Endothelial cell of umbilical vein (primary cell): ENCODE data around the gene SMARCAL1. TPM values are rescaled to one million over a fixed set of nuclear protein-coding genes. Genes with fewer than 3 reads are reported as not detected.
A peak's percentile ranks its signal among the peaks of the same experiment; 100 is the strongest.

Source experiments
- BruUV-seq: library from RNA; stranded (reverse); fragments of 400-500 nt; replicated peaks from 2 replicates; lab custom pipeline; 2021; lab: Mats Ljungman, UMichigan
- CTCF ChIA-PET: fragments of 300-600, 350-600 bp; sonication (Branson Sonifier 250); formaldehyde crosslinking; loops from one replicate; lab custom pipeline; 2021; ENCODE audit warnings: antibody characterized with exemption, inconsistent platforms; lab: Charles Lee
- POLR2A ChIA-PET: fragments of 300-600, 350-600 bp; sonication (Branson Sonifier 250); formaldehyde crosslinking; loops from one replicate; lab custom pipeline; 2021; ENCODE audit warnings: antibody characterized with exemption, inconsistent platforms; lab: Charles Lee
- DNase-seq: peaks from one replicate; pipeline ENCODE4 v3.0.0-alpha.2; 2011; ENCODE audit warnings: low read depth, low spot score
- FAIRE-seq: peaks from 2 replicates; lab custom pipeline; 2011; peaks lifted over from hg19 to GRCh38; lab: Jason Lieb, UNC
- H2AFZ ChIP-seq: 2 replicates; pipeline ENCODE4 v1.6.0; 2012; ENCODE audit warnings: low read depth, low read length, control low read depth, inconsistent platforms
- H3K27ac ChIP-seq: 2 replicates; pipeline ENCODE4 v1.5.1; 2011; ENCODE audit warnings: low read depth, mild to moderate bottlenecking, control low read depth, low read length, moderate library complexity; ENCODE audit not compliant: insufficient read depth
- H3K27me3 ChIP-seq, 2 experiments: 2 replicates each; pipeline versions ENCODE4 v1.6.0 to v1.6.1; 2011; ENCODE audit warnings: low read length in 2 of 2, mixed read lengths in 1 of 2; ENCODE audit not compliant: control insufficient read depth in 2 of 2, insufficient read depth in 2 of 2
- H3K36me3 ChIP-seq, 2 experiments: 2 replicates in 1 of 2; 3 replicates in 1 of 2; pipeline ENCODE4 v1.5.1; 2011; ENCODE audit warnings: low read length in 2 of 2, mild to moderate bottlenecking in 1 of 2, moderate library complexity in 1 of 2; ENCODE audit not compliant: control insufficient read depth in 2 of 2, insufficient read depth in 2 of 2; ENCODE audit errors: extremely low read depth in 1 of 2
- H3K4me1 ChIP-seq: 3 replicates; pipeline ENCODE4 v1.5.1; 2011; ENCODE audit warnings: mild to moderate bottlenecking, low read length; ENCODE audit not compliant: control insufficient read depth, insufficient read depth; ENCODE audit errors: extremely low read depth
- H3K4me2 ChIP-seq: 2 replicates; pipeline ENCODE4 v1.6.1; 2011; ENCODE audit warnings: low read length, control low read depth, mixed read lengths; ENCODE audit not compliant: insufficient read depth
- H3K4me3 ChIP-seq, 3 experiments: fragments of 200-600 bp in 1 of 3; sonication (generic), shearing (Covaris generic) in 1 of 3; replicated peaks in 1 of 3; 2 replicates each; pipeline ENCODE4 v1.5.1; 2011 to 2016; ENCODE audit warnings: control low read depth in 3 of 3, low read length in 3 of 3, mild to moderate bottlenecking in 2 of 3, inconsistent platforms in 1 of 3, low read depth in 1 of 3, moderate library complexity in 1 of 3; ENCODE audit not compliant: insufficient read depth in 1 of 3
- H3K79me2 ChIP-seq: 2 replicates; pipeline ENCODE4 v1.6.0; 2012; ENCODE audit warnings: low read length, inconsistent platforms; ENCODE audit not compliant: control insufficient read depth, insufficient read depth
- H3K9ac ChIP-seq: replicated peaks from 2 replicates; pipeline ENCODE3; 2011; ENCODE audit warnings: low read length, control low read depth; ENCODE audit not compliant: insufficient read depth; ENCODE audit errors: extremely low read depth
- H3K9me1 ChIP-seq: replicated peaks from 3 replicates; pipeline ENCODE4 v1.6.0; 2011; ENCODE audit warnings: mild to moderate bottlenecking, low read length; ENCODE audit not compliant: control insufficient read depth, insufficient read depth; ENCODE audit errors: extremely low read depth
- H3K9me3 ChIP-seq: replicated peaks from 2 replicates; pipeline ENCODE4 v1.5.1; 2012; ENCODE audit warnings: low read length, inconsistent platforms; ENCODE audit not compliant: control insufficient read depth, insufficient read depth
- H4K20me1 ChIP-seq: replicated peaks from 2 replicates; pipeline ENCODE3; 2011; ENCODE audit warnings: mild to moderate bottlenecking, low read length; ENCODE audit not compliant: control insufficient read depth, insufficient read depth; ENCODE audit errors: extremely low read depth
- EZH2 ChIP-seq: IDR thresholded peaks from 2 replicates; pipeline ENCODE4 v1.6.1; 2012; ENCODE audit warnings: borderline replicate concordance, low read depth, mild to moderate bottlenecking, moderate library complexity, low read length, inconsistent platforms; ENCODE audit not compliant: severe bottlenecking
- FOS ChIP-seq: IDR thresholded peaks from 2 replicates; pipeline ENCODE4 v1.6.1; 2011; ENCODE audit warnings: mild to moderate bottlenecking, low read length, moderate library complexity, borderline replicate concordance; ENCODE audit not compliant: insufficient read depth
- GATA2 ChIP-seq: IDR thresholded peaks from 2 replicates; pipeline ENCODE4 v1.7.0; 2011; ENCODE audit warnings: low read depth, mild to moderate bottlenecking, moderate library complexity, mixed read lengths, low read length; ENCODE audit not compliant: insufficient read length, insufficient read depth
- JUN ChIP-seq: IDR thresholded peaks from 2 replicates; pipeline ENCODE4 v1.6.1; 2011; ENCODE audit warnings: borderline replicate concordance, low read depth; ENCODE audit not compliant: insufficient read length, insufficient read depth
- MYC ChIP-seq: IDR thresholded peaks from one replicate; pipeline ENCODE4 v1.6.1; 2011; ENCODE audit warnings: mild to moderate bottlenecking, low read depth, low read length
- POLR2A ChIP-seq: IDR thresholded peaks from 2 replicates; pipeline ENCODE4 v1.6.1; 2012; ENCODE audit warnings: low read depth, mild to moderate bottlenecking, control low read depth, low read length
- POLR2AphosphoS5 ChIP-seq: IDR thresholded peaks from 2 replicates; pipeline ENCODE4 v1.6.1; 2012; ENCODE audit warnings: low read depth, mild to moderate bottlenecking, control low read depth, low read length, moderate library complexity; ENCODE audit not compliant: insufficient read depth
- dilution Hi-C: fragments of 300-500 bp; cut with MboI; formaldehyde crosslinking; loops from one replicate; pipeline ENCODE4 v1.15.0; 2019; ENCODE audit warnings: low sequenced_read_pairs; ENCODE audit not compliant: extremely low pct_ligation_motif_present
- intact Hi-C: fragments of 100-400 bp; cut with micrococcal nuclease; formaldehyde crosslinking; loops from one replicate; pipeline ENCODE4 v1.10.0; 2022
- polyA plus RNA-seq, 4 experiments: library from polyadenylated mRNA; depleted of rRNA in 3 of 4; stranded (reverse) in 3 of 4; unstranded in 1 of 4; fragments of >200 nt; gene quantifications; 2 replicates each; pipeline versions ENCODE4 v1.2.1 to v1.2.3, GENCODE V29; 2011 to 2012; ENCODE audit warnings: missing spikeins in 1 of 4
- total RNA-seq: library from RNA; stranded (reverse); gene quantifications from 2 replicates; pipeline ENCODE4 v1.2.3, GENCODE V29; 2021
- TF ChIP-seq, protein P1 (sequence below): IDR thresholded peaks from 2 replicates; pipeline ENCODE4 v1.6.1; 2011; ENCODE audit not compliant: insufficient read depth, insufficient read length
- TF ChIP-seq, protein P2 (sequence below), 2 donors: IDR thresholded peaks; 1 replicate in 1 of 2; 2 replicates in 1 of 2; pipeline ENCODE4 v1.5.1; 2011; ENCODE audit warnings: low read length in 2 of 2, mild to moderate bottlenecking in 2 of 2, moderate library complexity in 2 of 2, control low read depth in 1 of 2, inconsistent platforms in 1 of 2, low read depth in 1 of 2; ENCODE audit not compliant: insufficient read depth in 1 of 2; ENCODE audit errors: extremely low read depth in 1 of 2

The SMARCAL1 gene
- total and polyA plus RNA-seq, 2 donors (not counting 3 experiments of a cell fraction or from before 2014, with no cell fraction given) = 25.4 to 30.7 TPM

DNA sequence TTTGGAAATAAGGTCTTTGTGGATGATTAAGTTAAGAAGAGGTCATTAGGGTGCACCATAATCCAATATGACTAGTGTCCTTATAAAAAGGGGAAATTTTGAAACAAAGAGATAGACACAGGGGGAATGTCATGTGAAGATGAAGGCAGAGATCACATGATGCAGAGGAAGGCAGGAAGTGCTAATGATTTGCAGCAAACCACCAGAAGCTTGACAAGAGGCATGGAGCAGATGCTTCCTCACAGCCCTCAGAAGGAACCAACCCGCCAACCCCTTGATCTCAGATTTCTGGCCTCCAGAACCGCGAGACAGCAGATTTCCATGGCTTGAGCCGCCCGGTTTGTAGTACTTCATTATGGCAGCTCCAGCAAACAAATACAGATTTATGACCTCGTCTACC, 17.4 kb upstream of the SMARCAL1 start:
- Histone ChIP-seq H3K27me3 (no peaks in the 10 kb centered on the region), H4K20me1 (no peaks in the 10 kb centered on the region), H3K4me3 (no peak overlapping the region), H3K9ac (no peak overlapping the region), H2AFZ (no peak overlapping the region), H3K4me2 (no peak overlapping the region), H3K79me2 (no peaks in the 10 kb centered on the region), H3K27ac (no peak overlapping the region), H3K4me1 (peaks cover 6% of the 10 kb centered on the region), H3K9me1 (no peaks in the 10 kb centered on the region), H3K9me3 (no peaks in the 10 kb centered on the region), H3K36me3 (no peaks in the 10 kb centered on the region)
- FAIRE-seq = no peak
- intact Hi-C loops = no loop called here
- TF ChIP-seq GATA2 = no peak
- TF ChIP-seq POLR2AphosphoS5 = no peak
- no peak for TF ChIP-seq FOS
- no peak for TF ChIP-seq EZH2
- TF ChIP-seq JUN = no peak
- no peak for TF ChIP-seq POLR2A
- TF ChIP-seq, protein P1, sequence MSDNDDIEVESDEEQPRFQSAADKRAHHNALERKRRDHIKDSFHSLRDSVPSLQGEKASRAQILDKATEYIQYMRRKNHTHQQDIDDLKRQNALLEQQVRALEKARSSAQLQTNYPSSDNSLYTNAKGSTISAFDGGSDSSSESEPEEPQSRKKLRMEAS = no peak
- no peak for TF ChIP-seq MYC
- DNase-seq = no peak
- dilution Hi-C loops = no loop called here
- CTCF ChIA-PET = no interaction called here
- POLR2A ChIA-PET = no interaction called here
- BruUV-seq = no TSS peak

DNA sequence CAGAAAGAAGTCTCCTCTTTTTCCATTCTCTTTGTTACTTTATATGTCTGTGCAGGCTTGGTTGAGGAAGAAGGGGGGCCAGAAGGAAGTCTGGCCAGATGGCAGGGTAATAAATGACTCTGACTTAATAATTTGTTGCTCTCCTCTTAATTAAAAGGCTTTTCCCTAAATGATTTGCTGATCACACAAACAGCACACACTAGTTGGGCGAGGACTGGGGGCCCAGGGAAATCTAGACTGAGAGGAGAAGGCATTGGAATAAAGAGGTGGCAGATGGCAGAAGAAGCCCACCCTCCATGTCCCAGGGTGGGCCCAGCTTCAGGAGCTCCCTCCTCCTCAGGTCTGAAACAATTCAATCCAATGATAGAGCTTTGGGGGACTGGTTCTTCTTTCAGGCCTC, 12.7 kb upstream of the SMARCAL1 start:
- H3K4me2 ChIP-seq = no peak overlapping the region
- no peak overlapping the region for H2AFZ ChIP-seq
- intact Hi-C loops = loop anchor here (5.0 kb wide), 1 partner anchor 282 kb away; no protein-coding TSS in a partner anchor
- H3K4me1 ChIP-seq = no peaks in the 10 kb centered on the region
- H4K20me1 ChIP-seq = no peaks in the 10 kb centered on the region
- CTCF ChIA-PET = interaction anchor here (1.6 to 2.4 kb wide), 2 partner anchors 20 to 72 kb away, joined by 4 to 7 read pairs; no protein-coding TSS in a partner anchor
- H3K27me3 ChIP-seq = no peaks in the 10 kb centered on the region
- BruUV-seq = no TSS peak
- no peak overlapping the region for H3K9ac ChIP-seq
- H3K4me3 ChIP-seq = no peak overlapping the region
- no peak overlapping the region for H3K27ac ChIP-seq
- no peaks in the 10 kb centered on the region for H3K9me3 ChIP-seq
- POLR2A ChIA-PET = no interaction called here
- TF ChIP-seq POLR2A (no peak), FOS (no peak), POLR2AphosphoS5 (no peak), EZH2 (no peak), GATA2 (no peak)
- TF ChIP-seq, protein P1 = no peak
- TF ChIP-seq, protein P2, sequence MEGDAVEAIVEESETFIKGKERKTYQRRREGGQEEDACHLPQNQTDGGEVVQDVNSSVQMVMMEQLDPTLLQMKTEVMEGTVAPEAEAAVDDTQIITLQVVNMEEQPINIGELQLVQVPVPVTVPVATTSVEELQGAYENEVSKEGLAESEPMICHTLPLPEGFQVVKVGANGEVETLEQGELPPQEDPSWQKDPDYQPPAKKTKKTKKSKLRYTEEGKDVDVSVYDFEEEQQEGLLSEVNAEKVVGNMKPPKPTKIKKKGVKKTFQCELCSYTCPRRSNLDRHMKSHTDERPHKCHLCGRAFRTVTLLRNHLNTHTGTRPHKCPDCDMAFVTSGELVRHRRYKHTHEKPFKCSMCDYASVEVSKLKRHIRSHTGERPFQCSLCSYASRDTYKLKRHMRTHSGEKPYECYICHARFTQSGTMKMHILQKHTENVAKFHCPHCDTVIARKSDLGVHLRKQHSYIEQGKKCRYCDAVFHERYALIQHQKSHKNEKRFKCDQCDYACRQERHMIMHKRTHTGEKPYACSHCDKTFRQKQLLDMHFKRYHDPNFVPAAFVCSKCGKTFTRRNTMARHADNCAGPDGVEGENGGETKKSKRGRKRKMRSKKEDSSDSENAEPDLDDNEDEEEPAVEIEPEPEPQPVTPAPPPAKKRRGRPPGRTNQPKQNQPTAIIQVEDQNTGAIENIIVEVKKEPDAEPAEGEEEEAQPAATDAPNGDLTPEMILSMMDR (IDR thresholded peaks at IDR 0.05; ENCODE audit: extremely low read depth in 1 of 2, insufficient read depth in 1 of 2, low read depth in 1 of 2, low read length in 2 of 2) = no peak
- H3K9me1 ChIP-seq = no peaks in the 10 kb centered on the region
- no peak for FAIRE-seq
- H3K36me3 ChIP-seq = no peaks in the 10 kb centered on the region
- DNase-seq = peak; percentile 23
- no peaks in the 10 kb centered on the region for H3K79me2 ChIP-seq
- dilution Hi-C loops = no loop called here
